ENCODE results near the gene CAMTA2.

GRCh38 chr17:4973256-4974114, 14.0 kb downstream of the CAMTA2 start:
- TF ChIP-seq CTCF (IDR thresholded peaks at IDR 0.05) (no peak), EZH2phosphoT487 (IDR thresholded peaks at IDR 0.05) (no peak)

Measured in neural progenitor cell (in vitro differentiated cells).